ENCODE measurements around the gene ZNF888.
A peak's percentile ranks its signal among the peaks of the same experiment; 100 is the strongest.
"Not testable (repeated sequence)": the region's sequence is repeated elsewhere in the genome, so short reads cannot be mapped to it uniquely, and the experiment has no call there.

Gene ZNF888

DNA sequence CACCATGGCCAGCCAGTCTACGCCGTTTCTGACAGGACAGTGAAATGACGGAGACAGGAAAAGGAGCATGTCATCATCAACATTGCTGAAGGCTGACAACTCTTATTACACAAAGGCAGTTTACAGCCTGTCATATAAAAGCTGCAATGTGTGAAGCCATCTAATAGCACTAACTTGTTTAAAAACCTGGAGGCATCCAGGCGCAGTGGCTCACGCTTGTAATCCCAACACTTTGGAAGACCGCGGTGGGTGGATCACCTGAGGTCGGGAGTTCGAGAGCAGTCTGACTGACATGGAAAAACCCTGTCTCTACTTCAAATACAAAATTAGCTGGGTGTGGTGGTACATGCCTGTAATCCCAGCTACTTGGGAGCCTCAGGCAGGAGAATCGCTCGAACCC lies 55.2 kb downstream of the ZNF888 start:
- not testable (repeated sequence) for ATAC-seq

DNA sequence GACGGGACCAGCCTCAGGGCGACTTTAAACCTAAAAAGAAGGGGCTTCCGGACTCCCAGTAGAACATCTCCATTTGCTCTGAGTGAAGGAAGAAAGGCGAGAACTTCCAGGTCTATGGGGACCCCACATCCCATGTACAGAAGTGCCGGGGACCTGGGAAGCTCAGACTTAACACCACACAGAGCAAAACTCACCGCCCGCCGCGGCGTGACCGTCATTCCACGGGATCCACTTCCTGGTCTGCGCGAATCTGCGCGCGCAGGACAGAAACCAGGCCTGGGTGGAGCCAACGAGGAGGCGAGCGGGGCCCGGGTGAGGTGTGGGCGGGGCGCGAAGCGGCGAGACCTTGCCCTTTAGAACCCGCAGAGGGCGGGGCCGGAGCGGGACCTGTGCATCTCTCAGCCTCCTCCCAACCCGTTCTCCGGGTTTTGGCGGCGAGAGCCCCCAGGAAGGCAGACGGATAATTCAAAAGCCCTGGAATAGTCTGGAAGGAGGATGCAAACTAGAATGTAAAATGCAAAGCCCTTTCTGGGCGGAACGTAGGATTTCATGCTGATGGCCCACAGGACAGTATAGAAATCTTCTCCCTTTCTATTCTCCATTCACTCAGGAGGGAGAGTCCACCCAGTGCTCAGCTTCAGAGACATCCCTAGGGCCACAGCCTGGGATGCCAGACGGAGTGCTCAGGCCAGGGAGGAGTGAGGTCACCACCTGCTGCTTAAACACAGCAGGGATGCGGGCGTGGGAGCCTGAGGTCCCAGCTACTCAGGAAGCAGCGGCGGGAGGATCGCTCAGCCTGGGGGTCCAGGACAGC lies 65.6 kb downstream of the ZNF888 start, which contains the start of gene ZNF468:
Gene ZNF468 (minus strand): TSS at position 242 of the 814 bp plus-strand sequence. CDS start 3,347 bp downstream, outside the sequence.
- ATAC-seq, result peak; percentile 99

GRCh38 chr19:52856540-52857377 lies 66.5 kb downstream of the ZNF888 start:
- ATAC-seq, result peak; percentile 3 to 9
